Adrenal gland (tissue), 5 donors: ENCODE measurements around the gene GRM4.

Source experiments
- CTCF ChIP-seq, 6 experiments: fragments of 450-650 bp in 4 of 6; fragments of 200-600 bp in 2 of 6; sonication (generic) in 1 of 6; IDR thresholded peaks; 1 replicate in 5 of 6; 2 replicates in 1 of 6; pipeline versions ENCODE4 v1.5.1 to v1.8.0; 2016 to 2021; ENCODE audit warnings: antibody characterized with exemption in 6 of 6, mild to moderate bottlenecking in 2 of 6, moderate library complexity in 1 of 6
- POLR2A ChIP-seq, 2 donors: fragments of 450-650 bp; IDR thresholded peaks; one replicate each; pipeline ENCODE4 v1.6.1; 2017; ENCODE audit warnings: antibody characterized with exemption in 2 of 2, mild to moderate bottlenecking in 2 of 2, moderate library complexity in 1 of 2
- donor health status: DM: no; HTN: no; CAD: no.

DNA sequence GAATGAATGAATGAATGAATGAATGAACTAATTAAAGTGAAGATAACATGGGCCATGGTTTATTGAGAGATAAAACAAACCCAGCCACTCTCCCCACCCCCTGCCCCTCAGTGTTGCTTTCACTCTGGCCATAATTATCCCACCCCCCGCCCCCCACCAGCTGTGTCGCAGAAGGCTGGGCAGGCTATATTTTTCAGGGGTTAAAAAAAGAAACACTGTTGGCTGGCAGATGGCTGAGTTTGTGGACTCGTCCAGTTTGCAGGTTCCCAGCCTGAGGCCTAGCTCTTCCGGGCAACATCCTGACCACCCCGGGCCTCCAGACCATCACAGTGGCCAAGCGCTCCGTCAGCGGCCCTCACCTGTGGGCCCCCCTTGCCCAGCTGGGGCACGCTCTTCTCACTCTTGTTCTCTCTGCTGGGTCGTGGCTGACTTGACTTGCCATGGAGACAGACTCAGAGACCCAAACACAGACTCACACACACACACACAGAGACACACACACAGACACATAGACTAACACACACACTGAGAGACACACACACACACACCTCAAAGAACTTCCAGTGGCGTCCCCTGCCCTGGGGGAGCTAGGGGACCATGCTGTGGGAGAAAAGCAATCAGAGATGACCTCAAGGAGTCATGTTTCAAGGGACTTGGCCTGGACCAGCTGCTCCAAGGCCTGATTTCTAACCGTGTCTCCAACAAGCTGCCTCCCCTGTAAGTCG lies 2.2 kb upstream of the GRM4 start:
- TF ChIP-seq CTCF (IDR thresholded peaks at IDR 0.05) (no peak), POLR2A (IDR thresholded peaks at IDR 0.05) (no peak)
